RWPE1 (cell line): ENCODE data around the gene H6PD.

ENCODE experiments used
- CTCF ChIA-PET: fragments of 350-600 bp; sonication (Branson Sonifier 250); formaldehyde crosslinking; extraction: SDS; loops from one replicate; lab custom pipeline; 2021; lab: Yijun Ruan, JAX
- POLR2A ChIA-PET: fragments of 400-600 bp; formaldehyde crosslinking; extraction: SDS; loops from one replicate; lab custom pipeline; 2020; ENCODE audit warnings: antibody characterized with exemption; ENCODE audit not compliant: low non-redundant PET; lab: Yijun Ruan, JAX
- DNase-seq: peaks from one replicate; pipeline ENCODE4 v3.0.0; 2012; ENCODE audit warnings: low spot score
- H3K27ac ChIP-seq: fragments of 450-650 bp; 2 replicates; pipeline ENCODE4 v1.5.1; 2017
- CTCF ChIP-seq: fragments of 450-650 bp; conservative IDR thresholded peaks from 2 replicates; pipeline ENCODE4 v1.5.1; 2017; ENCODE audit warnings: low read depth, mild to moderate bottlenecking

Gene H6PD

GRCh38 chr1:9289711-9290485, 55.3 kb downstream of the H6PD start:
- peak overlapping the region; percentile 90 for H3K27ac ChIP-seq
- ChIA-PET POLR2A (interaction anchor here (0.6 kb wide), 2 partner anchors 146 to 168 kb away, joined by 3 to 11 read pairs; no protein-coding TSS in a partner anchor), CTCF (interaction anchor here (0.5 to 2.4 kb wide), 15 partner anchors 9 to 674 kb away, joined by 3 to 15 read pairs (median 5); no protein-coding TSS in a partner anchor)
- DNase-seq: peak; percentile 61
- no peak for TF ChIP-seq CTCF

- ChIA-PET POLR2A (interaction anchor here (0.5 kb wide), 1 partner anchor 97 kb away, joined by 5 read pairs; no protein-coding TSS in a partner anchor), CTCF (interaction anchor here (1.0 to 1.2 kb wide), 2 partner anchors 19 to 24 kb away, joined by 4 read pairs; no protein-coding TSS in a partner anchor)
- no peak for DNase-seq
- H3K27ac ChIP-seq: peak overlapping the region; percentile 90
- no peak for TF ChIP-seq CTCF
Measured at GRCh38 chr1:9291914-9292360, 57.4 kb downstream of the H6PD start.

GRCh38 chr1:9292361-9293240, 58.0 kb downstream of the H6PD start, which contains the start of gene SPSB1:
Gene SPSB1 (plus strand): TSS chr1:9292894. CDS start chr1:9355892, 62,998 bp downstream.
- H3K27ac ChIP-seq: peak within 1 kb of the TSS; percentile 90
- no peak for TF ChIP-seq CTCF
- ChIA-PET CTCF (interaction anchor here (1.0 to 1.2 kb wide), 2 partner anchors 19 to 25 kb away, joined by 4 read pairs; no protein-coding TSS in a partner anchor), POLR2A (interaction anchor here (0.5 kb wide), 1 partner anchor 96 kb away, joined by 5 read pairs; no protein-coding TSS in a partner anchor)
- DNase-seq: peak; percentile 61

GRCh38 chr1:9293241-9293532, 58.6 kb downstream of the H6PD start:
- POLR2A ChIA-PET: no interaction called here
- DNase-seq: no peak
- peak overlapping the region; percentile 90 for H3K27ac ChIP-seq
- TF ChIP-seq CTCF: no peak
- CTCF ChIA-PET: no interaction called here

GRCh38 chr1:9293533-9294404, 59.2 kb downstream of the H6PD start:
- CTCF ChIA-PET: no interaction called here
- POLR2A ChIA-PET: no interaction called here
- TF ChIP-seq CTCF: no peak
- no peak for DNase-seq
- H3K27ac ChIP-seq: peak overlapping the region; percentile 90
